ENCODE measurements around the gene CERT1.
"Not testable (repeated sequence)": the region's sequence is repeated elsewhere in the genome, so short reads cannot be mapped to it uniquely, and the experiment has no call there.

The CERT1 gene

DNA sequence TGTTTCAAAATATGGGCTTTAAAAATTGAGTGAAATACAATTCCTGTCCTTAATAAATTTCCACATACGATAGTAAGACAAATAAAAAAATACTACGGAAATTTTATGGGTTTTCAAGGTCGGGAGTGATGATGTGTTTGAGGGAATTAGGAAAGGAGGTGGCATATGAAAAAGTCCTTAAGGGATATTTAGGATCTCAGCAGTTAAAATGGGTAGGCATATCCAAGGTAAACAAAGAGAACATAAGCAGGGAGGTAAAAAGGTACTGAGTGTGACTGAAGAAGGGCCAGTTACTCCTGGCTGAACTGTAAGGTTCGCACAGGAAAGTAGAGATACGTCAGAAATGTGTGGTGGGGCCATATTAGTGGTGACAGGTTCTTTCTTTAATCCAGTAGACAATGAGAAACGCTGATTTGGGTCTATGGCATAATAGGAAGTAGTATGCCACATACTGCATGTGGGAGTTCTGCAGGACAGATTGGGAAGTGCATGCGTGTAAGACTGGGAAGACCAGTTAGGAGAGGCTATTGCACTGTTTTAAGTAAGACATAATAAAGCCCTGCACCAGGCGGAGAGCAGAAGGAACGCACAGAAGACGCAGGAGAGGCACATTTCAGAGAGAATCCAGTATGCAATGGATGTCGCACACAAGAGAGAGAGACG lies 175.3 kb downstream of the CERT1 start:
- Mint-ChIP-seq H3K9me3 (no peaks in the 10 kb centered on the region), H3K27ac (no peak overlapping the region), H3K27me3 (ENCODE audit: low read depth) (no peaks in the 10 kb centered on the region), H3K4me3 (no peak overlapping the region), H3K36me3 (ENCODE audit: low read depth) (no peaks in the 10 kb centered on the region), H3K4me1 (peaks cover 30% of the 10 kb centered on the region)
- TF ChIP-seq, protein P1, sequence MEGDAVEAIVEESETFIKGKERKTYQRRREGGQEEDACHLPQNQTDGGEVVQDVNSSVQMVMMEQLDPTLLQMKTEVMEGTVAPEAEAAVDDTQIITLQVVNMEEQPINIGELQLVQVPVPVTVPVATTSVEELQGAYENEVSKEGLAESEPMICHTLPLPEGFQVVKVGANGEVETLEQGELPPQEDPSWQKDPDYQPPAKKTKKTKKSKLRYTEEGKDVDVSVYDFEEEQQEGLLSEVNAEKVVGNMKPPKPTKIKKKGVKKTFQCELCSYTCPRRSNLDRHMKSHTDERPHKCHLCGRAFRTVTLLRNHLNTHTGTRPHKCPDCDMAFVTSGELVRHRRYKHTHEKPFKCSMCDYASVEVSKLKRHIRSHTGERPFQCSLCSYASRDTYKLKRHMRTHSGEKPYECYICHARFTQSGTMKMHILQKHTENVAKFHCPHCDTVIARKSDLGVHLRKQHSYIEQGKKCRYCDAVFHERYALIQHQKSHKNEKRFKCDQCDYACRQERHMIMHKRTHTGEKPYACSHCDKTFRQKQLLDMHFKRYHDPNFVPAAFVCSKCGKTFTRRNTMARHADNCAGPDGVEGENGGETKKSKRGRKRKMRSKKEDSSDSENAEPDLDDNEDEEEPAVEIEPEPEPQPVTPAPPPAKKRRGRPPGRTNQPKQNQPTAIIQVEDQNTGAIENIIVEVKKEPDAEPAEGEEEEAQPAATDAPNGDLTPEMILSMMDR (IDR thresholded peaks at IDR 0.05; ENCODE audit: unreplicated experiment in 3 of 3) = peak; percentile 40 to 48 (median 43)

DNA sequence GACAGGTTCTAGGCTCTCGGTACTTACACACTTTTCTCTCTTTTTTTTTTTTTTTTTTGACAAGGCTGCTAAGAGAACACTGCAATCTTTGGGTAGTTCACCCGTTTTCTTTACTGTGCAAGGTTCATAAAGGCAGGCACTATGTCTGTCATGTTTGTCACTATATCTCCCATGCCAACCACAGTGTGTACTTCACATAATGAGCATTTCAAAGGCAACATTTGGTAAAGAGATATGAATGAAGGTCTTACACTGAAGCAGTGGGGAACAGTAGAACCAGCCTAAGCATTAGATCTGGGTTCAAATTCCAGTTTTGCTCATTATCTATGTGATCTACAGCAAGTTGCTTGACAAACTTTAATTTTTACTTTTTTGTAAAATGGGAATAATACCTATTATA lies 175.9 kb downstream of the CERT1 start:
- Mint-ChIP-seq H3K4me3 (no peak overlapping the region), H3K9me3 (no peaks in the 10 kb centered on the region), H3K27ac (no peak overlapping the region), H3K4me1 (peaks cover 26% of the 10 kb centered on the region), H3K27me3 (ENCODE audit: low read depth) (no peaks in the 10 kb centered on the region), H3K36me3 (ENCODE audit: low read depth) (no peaks in the 10 kb centered on the region)
- TF ChIP-seq, protein P1 (IDR thresholded peaks at IDR 0.05; ENCODE audit: unreplicated experiment in 3 of 3) = no peak

DNA sequence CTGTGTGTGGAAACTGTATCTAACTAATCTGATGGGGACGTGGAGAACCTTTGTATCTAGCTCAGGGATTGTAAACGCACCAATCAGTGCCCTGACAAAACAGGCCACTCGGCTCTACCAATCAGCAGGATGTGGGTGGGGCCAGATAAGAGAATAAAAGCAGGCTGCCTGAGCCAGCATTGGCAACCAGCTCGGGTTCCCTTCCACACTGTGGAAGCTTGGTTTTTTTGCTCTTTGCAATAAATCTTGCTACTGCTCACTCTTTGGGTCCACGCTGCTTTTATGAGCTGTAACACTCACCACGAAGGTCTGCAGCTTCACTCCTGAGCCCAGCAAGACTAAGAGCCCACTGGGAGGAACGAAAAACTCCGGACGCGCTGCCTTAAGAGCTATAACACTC lies 177.0 kb downstream of the CERT1 start:
- Mint-ChIP-seq H3K4me1 (peaks cover 16% of the 10 kb centered on the region), H3K4me3 (peak overlapping the region in 2 of 3 experiments; percentile 10 to 11)
- H3K36me3 Mint-ChIP-seq (ENCODE audit: low read depth); H3K27me3 Mint-ChIP-seq (ENCODE audit: low read depth); H3K27ac Mint-ChIP-seq; H3K9me3 Mint-ChIP-seq: not testable (repeated sequence)

DNA sequence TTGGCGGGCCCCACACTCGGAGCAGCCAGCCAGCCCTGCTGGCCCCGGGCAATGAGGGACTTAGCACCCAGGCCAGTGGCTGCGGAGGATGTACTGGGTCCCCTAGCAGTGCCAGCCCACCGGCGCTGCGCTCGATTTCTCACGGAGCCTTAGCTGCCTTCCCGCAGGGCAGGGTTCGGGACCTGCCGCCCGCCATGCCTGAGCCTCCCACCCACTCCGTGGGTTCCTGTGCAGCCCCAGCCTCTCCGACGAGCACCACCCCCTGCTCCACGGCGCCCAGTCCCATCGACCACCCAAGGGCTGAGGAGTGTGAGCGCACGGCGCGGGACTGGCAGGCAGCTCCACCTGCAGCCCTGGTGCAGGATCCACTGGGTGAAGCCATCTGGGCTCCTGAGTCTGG lies 177.7 kb downstream of the CERT1 start:
- H3K9me3 Mint-ChIP-seq; H3K27ac Mint-ChIP-seq; H3K27me3 Mint-ChIP-seq (ENCODE audit: low read depth); H3K4me3 Mint-ChIP-seq; H3K36me3 Mint-ChIP-seq (ENCODE audit: low read depth): not testable (repeated sequence)
- peaks cover 13% of the 10 kb centered on the region for H3K4me1 Mint-ChIP-seq

DNA sequence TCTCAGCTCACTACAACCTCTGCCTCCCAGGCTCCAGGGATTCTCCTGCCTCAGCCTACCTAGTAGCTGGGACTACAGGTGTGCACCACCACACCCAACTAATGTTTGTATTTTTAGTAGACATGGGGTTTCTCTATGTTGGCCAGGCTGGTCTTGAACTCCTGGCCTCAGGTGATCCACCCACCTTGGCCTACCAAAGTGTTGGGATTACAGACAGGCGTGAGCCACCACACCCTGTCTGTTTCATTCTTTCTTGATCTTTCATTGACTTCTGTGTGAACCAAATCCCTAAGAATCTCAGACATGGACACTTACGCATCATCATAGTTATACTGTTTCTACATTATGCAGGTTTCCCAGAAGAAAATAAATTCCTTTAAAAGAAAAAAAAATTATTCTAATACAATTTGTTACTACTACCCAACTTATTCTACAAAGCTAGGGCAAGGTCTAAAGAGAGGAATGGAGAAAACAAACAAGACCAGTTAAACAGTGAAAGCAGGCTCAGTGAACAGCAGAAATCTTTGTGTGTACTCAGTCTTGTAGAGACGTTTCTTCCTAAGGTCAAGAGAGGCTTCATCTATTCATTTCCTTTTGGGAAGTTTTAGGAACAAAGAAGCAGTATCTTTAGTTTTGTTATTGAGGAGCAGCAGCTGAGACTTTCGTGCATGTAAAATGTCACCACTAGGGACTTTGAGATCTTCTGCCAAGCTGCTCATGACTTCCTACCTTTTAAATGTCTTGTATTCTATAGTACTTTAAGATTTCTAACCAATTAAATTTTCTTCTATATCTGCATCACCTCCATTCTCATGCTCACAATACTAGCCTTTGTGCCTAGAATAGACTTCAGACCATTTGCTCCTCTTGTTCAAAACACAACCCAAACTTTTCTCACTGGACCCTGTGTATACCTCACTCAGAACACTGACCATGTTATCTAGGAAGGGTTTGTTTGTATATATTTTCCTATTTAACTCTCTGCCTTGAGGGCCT lies 180.0 kb downstream of the CERT1 start:
- Mint-ChIP-seq H3K4me1 (no peaks in the 10 kb centered on the region), H3K27me3 (ENCODE audit: low read depth) (no peaks in the 10 kb centered on the region), H3K9me3 (no peaks in the 10 kb centered on the region)

DNA sequence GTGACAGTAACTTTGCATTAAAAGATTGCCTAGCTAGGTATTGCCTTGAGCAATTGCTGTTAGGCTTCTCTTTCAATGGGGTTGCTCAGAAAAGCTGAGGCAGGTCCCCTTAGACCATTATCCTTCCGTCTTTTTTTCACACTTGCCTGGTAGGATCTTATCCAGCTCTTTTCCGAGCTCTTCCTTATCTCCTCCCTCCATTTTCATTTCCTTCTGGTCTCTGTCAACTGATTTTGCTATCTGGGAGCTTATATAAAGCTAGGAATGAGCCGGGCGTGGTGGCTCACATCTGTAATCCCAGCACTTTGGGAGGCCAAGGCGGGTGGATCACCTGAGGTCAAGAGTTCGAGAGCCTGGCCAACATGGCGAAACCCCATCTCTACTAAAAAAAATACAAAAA lies 181.0 kb downstream of the CERT1 start:
- no peaks in the 10 kb centered on the region for H3K4me1 Mint-ChIP-seq
- H3K4me3 Mint-ChIP-seq = no peak overlapping the region
- no peaks in the 10 kb centered on the region for H3K9me3 Mint-ChIP-seq
- TF ChIP-seq, protein P1 (IDR thresholded peaks at IDR 0.05; ENCODE audit: unreplicated experiment in 3 of 3) = no peak
- no peaks in the 10 kb centered on the region for H3K27me3 Mint-ChIP-seq (ENCODE audit: low read depth)
- H3K27ac Mint-ChIP-seq = no peak overlapping the region
- H3K36me3 Mint-ChIP-seq (ENCODE audit: low read depth) = no peaks in the 10 kb centered on the region

More for the DNA sequence above, 180.0 kb downstream of the CERT1 start:
- TF ChIP-seq, protein P1 (IDR thresholded peaks at IDR 0.05; ENCODE audit: unreplicated experiment in 3 of 3) = no peak
- Mint-ChIP-seq H3K36me3 (ENCODE audit: low read depth) (no peaks in the 10 kb centered on the region), H3K4me3 (no peak overlapping the region), H3K27ac (no peak overlapping the region)
